GM12801 (cell line): ENCODE measurements around the gene INTS14.

Source experiments
- CTCF ChIP-seq: IDR thresholded peaks from one replicate; pipeline ENCODE4 v1.5.1; 2011; ENCODE audit warnings: control low read depth; ENCODE audit not compliant: insufficient read length; ENCODE audit errors: extremely low read depth

The INTS14 gene

GRCh38 chr15:65558997-65559760 lies 51.8 kb downstream of the INTS14 start:
- no peak for TF ChIP-seq CTCF

GRCh38 chr15:65558336-65558735 lies 52.6 kb downstream of the INTS14 start:
- TF ChIP-seq CTCF: no peak

- TF ChIP-seq CTCF: no peak
Measured at GRCh38 chr15:65556622-65557021, 54.3 kb downstream of the INTS14 start.

- TF ChIP-seq CTCF: no peak
Measured at GRCh38 chr15:65553691-65554090, 57.2 kb downstream of the INTS14 start.

- TF ChIP-seq CTCF: no peak
Measured at GRCh38 chr15:65551183-65551582, 59.7 kb downstream of the INTS14 start.

- no peak for TF ChIP-seq CTCF
Measured at GRCh38 chr15:65550681-65551098, 60.2 kb downstream of the INTS14 start.

GRCh38 chr15:65547841-65548240 lies 63.1 kb downstream of the INTS14 start:
- no peak for TF ChIP-seq CTCF
